Ramos (cell line): ENCODE results near the gene PTTG2.
"Not testable (repeated sequence)": the region's sequence is repeated elsewhere in the genome, so short reads cannot be mapped to it uniquely, and the experiment has no call there.

Experiments
- in situ Hi-C: fragments of 300-500 bp; cut with MboI; formaldehyde crosslinking; loops from one replicate; pipeline ENCODE4 v1.14.3; 2022; ENCODE audit warnings: low sequenced_read_pairs; ENCODE audit not compliant: unreplicated experiment

The PTTG2 gene

GRCh38 chr4:37960098-37960497 lies at the start of gene PTTG2:
TSS of gene PTTG2 (plus strand) at chr4:37960398. CDS start at chr4:37960435, 37 bp downstream.
- in situ Hi-C loops = no loop called here

- in situ Hi-C loops = no loop called here
Observed at GRCh38 chr4:37914539-37914938, 45.7 kb upstream of the PTTG2 start.

GRCh38 chr4:37917388-37917787 lies 42.8 kb upstream of the PTTG2 start:
- in situ Hi-C loops = no loop called here

GRCh38 chr4:37918653-37919052 lies 41.5 kb upstream of the PTTG2 start:
- in situ Hi-C loops = no loop called here

- in situ Hi-C loops = no loop called here
Observed at GRCh38 chr4:37922328-37922727, 37.9 kb upstream of the PTTG2 start.

DNA sequence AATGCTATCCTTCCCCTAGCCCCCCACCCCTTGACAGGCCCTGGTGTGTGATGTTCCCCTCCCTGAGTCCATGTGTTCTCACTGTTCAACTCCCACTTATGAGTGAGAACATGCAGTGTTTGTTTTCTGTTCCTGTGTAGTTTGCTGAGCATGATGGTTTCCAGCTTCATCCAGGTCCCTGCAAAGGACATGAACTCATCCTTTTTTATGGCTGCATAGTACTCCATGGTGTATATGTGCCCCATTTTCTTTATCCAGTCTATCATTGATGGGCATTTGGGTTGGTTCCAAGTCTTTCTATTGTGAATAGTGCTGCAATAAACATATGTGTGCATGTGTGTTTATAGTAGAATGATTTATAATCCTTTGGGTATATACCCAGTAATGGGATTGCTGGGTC lies 37.1 kb upstream of the PTTG2 start:
- in situ Hi-C loops = not testable (repeated sequence)

DNA sequence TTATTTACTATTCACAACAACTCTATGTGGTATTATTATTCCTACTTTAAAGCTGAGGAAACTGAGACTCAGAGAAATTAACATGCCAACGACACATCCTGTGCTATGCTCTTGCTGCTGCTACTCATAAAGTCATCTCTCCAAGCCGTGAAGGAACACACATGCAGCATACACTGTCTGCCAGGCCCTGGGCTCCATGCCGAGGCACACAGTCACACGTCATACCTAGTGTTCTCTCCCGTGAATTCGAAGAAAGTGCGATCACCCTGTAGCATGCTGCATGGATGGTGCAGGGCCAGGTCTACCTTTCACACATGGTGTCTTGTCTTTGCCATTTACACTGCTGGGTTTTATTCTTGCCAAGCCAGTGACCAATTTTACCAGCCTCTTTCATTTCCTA lies 35.3 kb upstream of the PTTG2 start:
- in situ Hi-C loops = no loop called here

DNA sequence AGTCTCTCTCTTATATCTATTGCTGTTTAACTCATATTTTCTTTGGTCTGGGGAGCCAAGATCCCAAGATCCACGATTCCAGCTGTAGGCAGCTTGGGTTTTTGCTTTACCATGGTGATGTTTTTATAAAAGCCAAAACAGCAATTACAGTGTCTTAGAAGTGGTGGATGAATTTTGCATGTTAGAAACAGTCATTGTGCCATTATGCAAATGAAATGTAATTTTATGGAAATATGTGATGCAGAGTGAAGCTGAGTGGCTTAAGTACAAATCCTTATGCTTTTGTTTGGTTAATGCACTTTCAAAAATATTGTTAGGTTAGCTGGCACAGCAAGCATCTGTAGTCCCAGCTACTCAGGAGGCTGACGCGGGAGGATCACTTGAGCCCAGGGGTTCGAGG lies 32.8 kb upstream of the PTTG2 start:
- in situ Hi-C loops = no loop called here

DNA sequence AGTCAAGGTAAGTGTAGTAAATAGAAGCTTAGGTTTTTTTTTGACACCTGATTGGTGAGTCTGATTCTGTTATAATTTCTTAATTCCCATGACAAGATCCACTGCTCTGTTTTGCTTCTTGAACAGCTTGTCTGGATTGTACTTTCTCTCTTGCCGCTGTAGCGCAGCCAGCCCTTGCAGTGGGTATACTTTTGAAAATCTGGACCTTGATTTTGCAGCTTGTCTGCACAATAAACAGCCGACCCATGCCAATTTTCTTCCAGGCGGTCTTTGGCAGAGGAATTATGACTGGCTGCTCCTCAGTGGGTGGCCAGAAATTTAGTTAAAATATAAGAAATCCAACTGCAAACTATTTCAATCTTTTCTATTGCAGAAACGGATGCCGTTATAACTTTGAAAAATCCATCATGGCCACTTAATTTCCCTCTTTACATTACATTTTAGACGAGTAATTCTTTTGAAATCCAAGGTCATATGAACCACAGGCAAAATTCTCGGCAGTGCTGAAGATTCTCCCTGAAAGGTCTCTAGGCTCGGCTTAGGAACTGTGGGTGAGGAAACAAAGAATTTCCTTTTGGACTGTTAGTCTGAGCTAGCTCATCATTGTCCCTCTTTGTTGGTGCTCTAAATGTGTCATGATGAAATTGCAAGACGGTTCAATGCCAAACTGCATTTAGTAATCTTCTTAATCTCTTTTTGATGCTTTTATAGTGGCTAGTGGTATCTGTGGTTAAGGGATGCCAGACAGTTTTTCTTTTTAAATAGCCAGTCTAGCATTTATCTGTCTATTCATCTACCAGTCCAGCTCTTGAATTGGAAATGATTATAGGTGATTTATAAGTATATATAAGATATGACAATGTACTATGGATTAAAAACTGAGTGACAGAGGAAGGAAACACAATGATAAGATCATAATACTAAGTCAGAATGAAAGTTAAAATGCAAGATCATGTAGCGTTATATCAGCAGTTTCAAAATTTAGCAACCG lies 31.5 kb upstream of the PTTG2 start:
- in situ Hi-C loops = no loop called here

GRCh38 chr4:37934096-37934495 lies 26.1 kb upstream of the PTTG2 start:
- in situ Hi-C loops = no loop called here

GRCh38 chr4:37934609-37935008 lies 25.6 kb upstream of the PTTG2 start:
- in situ Hi-C loops = no loop called here

DNA sequence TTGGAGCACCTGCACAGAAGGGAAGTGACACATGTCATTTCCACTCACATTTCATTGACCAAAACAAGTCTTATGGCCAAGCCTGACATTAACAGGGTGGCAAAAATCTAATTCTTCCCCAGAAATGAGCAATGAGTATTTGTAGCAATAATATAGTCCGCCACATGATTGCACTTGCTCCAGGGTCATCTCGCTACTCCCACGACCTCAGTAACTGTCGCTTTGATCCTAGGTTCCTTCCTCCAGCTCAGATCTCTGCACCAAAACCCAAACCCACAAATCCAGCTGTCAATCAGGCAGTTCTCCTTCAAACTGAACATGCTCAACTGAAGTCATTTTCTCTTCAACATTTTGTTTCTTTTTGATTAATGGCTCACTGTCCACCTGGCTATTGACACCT lies 25.2 kb upstream of the PTTG2 start:
- in situ Hi-C loops = no loop called here

DNA sequence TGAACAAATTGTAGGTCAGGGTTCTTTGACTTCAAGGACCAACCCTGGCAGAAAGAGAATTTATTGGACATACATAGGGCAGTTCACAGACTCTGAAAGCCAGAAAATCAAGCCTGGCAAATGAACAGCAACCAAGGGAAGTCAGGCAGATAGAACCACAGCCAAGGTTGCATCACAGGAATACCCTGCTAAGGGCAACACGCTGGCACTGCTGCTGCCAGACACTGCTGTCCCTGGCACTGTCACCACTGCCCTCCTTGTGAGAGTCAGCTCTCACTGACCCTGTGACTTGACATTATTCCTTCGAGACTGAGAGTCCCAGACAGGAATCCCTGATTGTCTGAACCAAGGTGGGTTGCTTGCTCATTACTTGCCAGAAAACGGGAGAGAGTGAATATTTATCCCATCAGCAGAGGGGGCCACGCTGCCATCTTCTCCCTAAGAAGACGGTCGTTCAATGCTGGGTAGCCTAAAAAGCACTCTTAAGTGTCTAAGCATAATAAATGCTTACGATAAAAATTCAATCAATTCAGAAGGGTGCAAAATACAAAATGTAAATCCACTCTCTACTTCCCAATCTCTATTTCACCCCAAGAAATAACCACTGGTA lies 23.2 kb upstream of the PTTG2 start:
- in situ Hi-C loops = no loop called here

DNA sequence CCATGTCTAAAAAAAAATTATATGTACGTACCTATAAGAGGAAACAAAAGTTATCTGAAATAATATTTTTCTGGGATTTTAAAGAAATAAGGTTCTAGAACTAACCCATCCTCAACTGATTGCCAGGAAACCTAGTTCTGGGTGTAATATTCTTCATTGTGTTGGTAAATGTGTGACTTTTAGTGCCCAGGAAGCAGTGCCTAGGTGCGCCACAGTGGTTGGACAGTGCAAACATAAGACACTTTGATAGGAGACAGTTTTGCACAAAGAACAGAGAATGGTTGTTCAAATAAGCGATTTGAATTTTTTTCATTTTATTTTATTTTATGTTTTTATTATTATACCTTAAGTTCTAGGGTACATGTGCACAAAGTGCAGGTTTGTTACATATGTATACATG lies 22.0 kb upstream of the PTTG2 start:
- in situ Hi-C loops = no loop called here

GRCh38 chr4:37946503-37947179 lies 13.6 kb upstream of the PTTG2 start:
- in situ Hi-C loops = no loop called here

GRCh38 chr4:37948542-37948941 lies 11.7 kb upstream of the PTTG2 start:
- in situ Hi-C loops = no loop called here

DNA sequence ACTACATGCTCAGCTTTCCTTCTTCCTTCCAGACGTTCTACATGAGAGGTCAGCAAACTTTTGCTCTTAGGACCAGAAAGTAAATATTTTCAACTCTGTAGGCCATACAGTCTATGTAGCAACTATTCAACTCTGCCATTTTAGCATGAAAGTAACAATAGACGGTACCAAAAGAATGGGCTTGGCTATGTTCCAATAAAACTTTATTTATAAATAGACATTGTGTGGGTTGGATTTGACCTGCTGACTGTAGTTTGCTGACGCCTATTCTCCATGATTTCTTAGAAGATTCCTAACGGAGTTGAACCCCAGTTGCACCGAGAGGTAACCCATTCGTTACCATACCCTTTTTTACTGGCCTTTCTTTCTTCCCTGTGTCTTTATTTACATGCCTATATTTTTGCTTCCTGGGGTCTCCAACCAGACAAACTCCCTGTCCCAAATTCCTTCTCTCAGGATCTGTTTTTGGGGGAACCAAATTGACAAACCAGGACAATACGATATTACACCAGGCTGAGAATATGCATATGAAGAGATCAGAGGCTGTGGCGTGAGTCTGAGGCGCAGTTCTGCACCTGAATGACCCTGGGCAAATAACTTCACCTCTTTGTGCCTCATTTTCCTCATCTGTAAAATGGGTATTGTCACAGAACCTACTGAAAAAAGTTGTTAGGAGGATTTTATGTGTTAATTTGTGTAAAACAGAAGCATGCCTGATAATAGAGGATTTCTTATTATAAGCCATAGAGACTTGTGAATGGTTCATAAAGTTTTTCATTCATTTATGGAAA lies 10.4 kb upstream of the PTTG2 start:
- in situ Hi-C loops = no loop called here

DNA sequence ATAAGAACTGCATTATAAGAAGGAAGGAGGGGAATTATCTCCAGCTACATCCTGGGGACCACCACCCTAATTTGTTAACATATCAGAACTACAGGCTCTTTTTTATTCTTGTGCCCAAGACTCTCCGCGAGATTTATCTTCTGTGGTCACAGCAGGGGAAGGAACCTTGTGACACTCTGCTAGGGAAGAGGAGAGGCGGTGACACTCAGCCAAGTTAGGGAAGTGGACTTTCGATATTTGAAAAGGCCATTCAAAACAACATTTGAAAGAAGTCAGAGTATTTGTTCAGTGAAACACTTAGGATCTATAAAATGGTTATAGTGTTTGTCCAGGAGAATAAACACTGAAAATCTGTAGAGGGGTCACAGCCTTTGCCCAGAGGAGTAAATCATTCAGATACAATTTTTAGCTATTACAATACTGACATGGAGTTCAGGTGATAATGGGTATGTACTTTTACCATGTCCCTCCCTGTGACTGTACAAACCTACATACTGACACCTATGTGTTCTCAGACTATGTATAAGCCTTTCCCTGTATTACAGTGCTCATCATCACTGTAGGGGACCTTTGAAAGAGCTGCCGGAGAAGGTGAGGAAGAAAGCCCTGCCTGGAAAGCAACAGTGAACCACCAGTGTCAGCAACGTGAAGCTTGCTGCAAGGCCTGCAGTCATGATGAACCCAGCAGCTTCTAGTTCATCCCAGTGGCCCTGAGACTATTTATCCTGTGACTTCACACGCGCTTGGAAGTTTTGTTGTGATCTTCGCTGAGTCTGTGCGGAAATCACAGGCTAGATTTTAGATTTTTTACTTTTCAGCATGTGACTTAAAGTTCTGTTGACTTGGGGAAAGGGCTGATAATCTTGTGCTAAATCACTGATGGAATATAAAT lies 8.5 kb upstream of the PTTG2 start:
- in situ Hi-C loops = no loop called here

- in situ Hi-C loops = no loop called here
Observed at GRCh38 chr4:37953156-37953555, 7.0 kb upstream of the PTTG2 start.
